GM23338 (cell line): ENCODE results near the gene GRIN2B. TPM values are rescaled to one million over a fixed set of nuclear protein-coding genes. Genes with fewer than 3 reads are reported as not detected.

Experiments
- ATAC-seq: fragments of 200-7000 bp; cut with Tn5 transposase; 3 replicates; pipeline ENCODE4 v1.9.1; 2020
- DNase-seq: peaks from one replicate; pipeline ENCODE4 v3.0.0-alpha.2; 2015; ENCODE audit warnings: low spot score
- H2AFZ ChIP-seq: fragments of 200-600 bp; sonication (generic); 2 replicates; pipeline ENCODE4 v1.8.0; 2016; ENCODE audit warnings: antibody characterized with exemption, mild to moderate bottlenecking, moderate library complexity
- H3F3A ChIP-seq: fragments of 200-600 bp; sonication (generic); replicated peaks from 2 replicates; pipeline ENCODE4 v1.8.0; 2017; ENCODE audit warnings: antibody characterized with exemption, mixed run types, low read depth
- H3K27ac ChIP-seq: fragments of 200-600 bp; sonication (generic); 2 replicates; pipeline ENCODE4 v1.6.1; 2016; ENCODE audit warnings: low read depth
- H3K27me3 ChIP-seq: fragments of 200-600 bp; sonication (generic); 2 replicates; pipeline ENCODE4 v1.8.0; 2016; ENCODE audit warnings: mild to moderate bottlenecking, mixed run types, moderate library complexity; ENCODE audit not compliant: insufficient read depth
- H3K36me3 ChIP-seq: fragments of 200-600 bp; sonication (generic); 2 replicates; pipeline ENCODE4 v1.8.0; 2016; ENCODE audit warnings: mild to moderate bottlenecking; ENCODE audit not compliant: insufficient read depth
- H3K4me1 ChIP-seq: fragments of 200-600 bp; sonication (generic); 2 replicates; pipeline ENCODE4 v1.8.0; 2016; ENCODE audit warnings: mild to moderate bottlenecking, moderate library complexity; ENCODE audit not compliant: insufficient read depth
- H3K4me2 ChIP-seq: fragments of 200-600 bp; sonication (generic); 2 replicates; pipeline ENCODE4 v1.7.1; 2017; ENCODE audit warnings: mixed run types
- H3K4me3 ChIP-seq: fragments of 200-600 bp; sonication (generic); 2 replicates; pipeline ENCODE4 v1.6.1; 2016; ENCODE audit warnings: mixed run types
- H3K79me2 ChIP-seq: fragments of 200-600 bp; sonication (generic); replicated peaks from 2 replicates; pipeline ENCODE4 v1.8.0; 2017; ENCODE audit warnings: mild to moderate bottlenecking; ENCODE audit not compliant: insufficient read depth
- H3K9me2 ChIP-seq: fragments of 200-600 bp; sonication (generic); 2 replicates; pipeline ENCODE4 v1.8.0; 2017; ENCODE audit not compliant: insufficient read depth
- H4K20me1 ChIP-seq: fragments of 200-600 bp; sonication (generic); replicated peaks from 2 replicates; pipeline ENCODE4 v1.8.0; 2017; ENCODE audit warnings: mild to moderate bottlenecking; ENCODE audit not compliant: insufficient read depth
- H3K27ac Mint-ChIP-seq: 2 replicates; pipeline ENCODE4 v1.8.0; 2020; ENCODE audit warnings: inconsistent platforms, mild to moderate bottlenecking, moderate library complexity, mixed read lengths
- H3K27me3 Mint-ChIP-seq: 3 replicates; pipeline ENCODE4 v1.8.0; 2022; ENCODE audit warnings: low read depth, mild to moderate bottlenecking, moderate library complexity, mixed read lengths, inconsistent platforms; ENCODE audit not compliant: insufficient read depth, poor library complexity
- H3K36me3 Mint-ChIP-seq: 3 replicates; pipeline ENCODE4 v1.8.0; 2021; ENCODE audit warnings: low read depth, mild to moderate bottlenecking, inconsistent platforms, moderate library complexity, mixed read lengths
- H3K4me1 Mint-ChIP-seq: 3 replicates; pipeline ENCODE4 v1.8.0; 2020; ENCODE audit warnings: mild to moderate bottlenecking, inconsistent platforms, mixed read lengths
- H3K4me3 Mint-ChIP-seq: 3 replicates; pipeline ENCODE4 v1.8.0; 2021; ENCODE audit warnings: moderate library complexity, mild to moderate bottlenecking, inconsistent platforms, mixed read lengths
- H3K9me3 Mint-ChIP-seq: 3 replicates; pipeline ENCODE4 v1.8.0; 2020; ENCODE audit warnings: moderate library complexity, mild to moderate bottlenecking, inconsistent platforms, mixed read lengths
- CREB1 ChIP-seq: fragments of 250-450 bp; sonication (Bioruptor Pico); IDR thresholded peaks from 2 replicates; pipeline ENCODE4 v1.5.0; 2020; ENCODE audit warnings: low read depth, mild to moderate bottlenecking, moderate library complexity
- EZH2 ChIP-seq: fragments of 200-600 bp; sonication (generic); IDR thresholded peaks from one replicate; pipeline ENCODE4 v1.8.0; 2017; ENCODE audit warnings: antibody characterized with exemption, mild to moderate bottlenecking, low read depth; ENCODE audit not compliant: unreplicated experiment
- EZH2phosphoT487 ChIP-seq: fragments of 200-600 bp; sonication (generic); IDR thresholded peaks from one replicate; pipeline ENCODE4 v1.8.1; 2018; ENCODE audit warnings: antibody characterized with exemption; ENCODE audit not compliant: unreplicated experiment
- NANOG ChIP-seq: IDR thresholded peaks from 2 replicates; pipeline ENCODE4 v1.6.1; 2016; ENCODE audit warnings: antibody characterized with exemption, borderline replicate concordance
- ZNF114 ChIP-seq: fragments of 250-450 bp; sonication (Bioruptor Pico); IDR thresholded peaks from 2 replicates; pipeline ENCODE4 v1.5.0; 2020; ENCODE audit warnings: mild to moderate bottlenecking, moderate library complexity
- ZNF331 ChIP-seq: fragments of 250-450 bp; sonication (Bioruptor Pico); IDR thresholded peaks from 2 replicates; pipeline ENCODE4 v1.5.0; 2020; ENCODE audit warnings: low read depth, mild to moderate bottlenecking, moderate library complexity
- polyA plus RNA-seq: library from polyadenylated mRNA; unstranded; fragments of >200 nt; fragmentation: Nextera tagmentation; extraction: Ambion mirVana; gene quantifications from 2 replicates; pipeline ENCODE4 v1.2.1, GENCODE V29; 2016
- total RNA-seq: library from RNA; depleted of rRNA; stranded (reverse); fragments of >200 nt; shearing (Covaris generic); gene quantifications from 2 replicates; pipeline ENCODE4 v1.2.3, GENCODE V29; 2014
- TF ChIP-seq, protein P1 (sequence below), 2 experiments: fragments of 200-600 bp in 1 of 2; sonication (generic) in 1 of 2; conservative IDR thresholded peaks; 2 replicates each; pipeline versions ENCODE4 v1.5.1 to v1.6.1; 2016 to 2017; ENCODE audit warnings: antibody characterized with exemption in 2 of 2, low read depth in 2 of 2, mild to moderate bottlenecking in 2 of 2, moderate library complexity in 1 of 2
- TF ChIP-seq, protein P2 (sequence below): IDR thresholded peaks from one replicate; pipeline ENCODE4 v1.6.1; 2018; ENCODE audit warnings: antibody characterized with exemption; ENCODE audit not compliant: unreplicated experiment
- TF ChIP-seq, protein P3 (sequence below): fragments of 250-450 bp; sonication (Bioruptor Pico); IDR thresholded peaks from 2 replicates; pipeline ENCODE4 v1.5.0; 2020; ENCODE audit warnings: mild to moderate bottlenecking, moderate library complexity
- TF ChIP-seq, protein P4 (sequence below): IDR thresholded peaks from 2 replicates; pipeline ENCODE4 v1.6.1; 2016; ENCODE audit warnings: antibody characterized with exemption

The GRIN2B gene
- total and polyA plus RNA-seq, 2 experiments from 2014 or later = 0.31 to 3.0 TPM

DNA sequence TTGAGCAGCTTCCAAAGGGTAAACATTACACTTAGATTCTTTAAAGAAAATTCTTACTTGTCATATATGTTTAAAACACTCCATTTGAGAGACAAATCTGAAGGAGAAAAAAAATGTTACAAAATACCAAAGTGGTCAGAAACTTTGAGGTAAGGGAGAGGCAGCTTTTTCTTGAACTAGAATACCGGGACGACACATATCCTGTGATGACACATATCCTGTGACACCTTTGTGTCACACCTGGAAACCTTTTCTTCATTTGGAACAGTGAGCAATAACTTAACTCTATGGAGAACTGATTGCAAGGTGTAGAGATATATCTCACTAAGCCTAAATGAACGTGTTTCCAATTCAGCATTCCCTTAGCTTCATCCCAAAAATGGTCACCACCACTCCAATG lies 4.6 kb upstream of the GRIN2B start:
- no peak overlapping the region for H3K27ac Mint-ChIP-seq
- ATAC-seq = no peak
- peaks cover 22% of the 10 kb centered on the region for H3K27me3 ChIP-seq

More for the DNA sequence above, 4.6 kb upstream of the GRIN2B start:
- Mint-ChIP-seq H3K4me1 (peaks cover 3% of the 10 kb centered on the region; the same call in 1 of the 3 replicates), H3K27me3 (peaks cover 19% of the 10 kb centered on the region), H3K9me3 (no peaks in the 10 kb centered on the region; the same call in 2 of the 3 replicates), H3K36me3 (no peaks in the 10 kb centered on the region), H3K4me3 (no peak overlapping the region)
- no peak for DNase-seq
- H3K9me2 ChIP-seq = no peaks in the 10 kb centered on the region
- no peak overlapping the region for H3K27ac ChIP-seq
- H3K36me3 ChIP-seq = no peaks in the 10 kb centered on the region
- H4K20me1 ChIP-seq = no peaks in the 10 kb centered on the region
- no peak overlapping the region for H3K4me2 ChIP-seq
- no peaks in the 10 kb centered on the region; the same call in 1 of the 2 replicates for H3K4me1 ChIP-seq
- H3K4me3 ChIP-seq = no peak overlapping the region
- TF ChIP-seq, protein P1, sequence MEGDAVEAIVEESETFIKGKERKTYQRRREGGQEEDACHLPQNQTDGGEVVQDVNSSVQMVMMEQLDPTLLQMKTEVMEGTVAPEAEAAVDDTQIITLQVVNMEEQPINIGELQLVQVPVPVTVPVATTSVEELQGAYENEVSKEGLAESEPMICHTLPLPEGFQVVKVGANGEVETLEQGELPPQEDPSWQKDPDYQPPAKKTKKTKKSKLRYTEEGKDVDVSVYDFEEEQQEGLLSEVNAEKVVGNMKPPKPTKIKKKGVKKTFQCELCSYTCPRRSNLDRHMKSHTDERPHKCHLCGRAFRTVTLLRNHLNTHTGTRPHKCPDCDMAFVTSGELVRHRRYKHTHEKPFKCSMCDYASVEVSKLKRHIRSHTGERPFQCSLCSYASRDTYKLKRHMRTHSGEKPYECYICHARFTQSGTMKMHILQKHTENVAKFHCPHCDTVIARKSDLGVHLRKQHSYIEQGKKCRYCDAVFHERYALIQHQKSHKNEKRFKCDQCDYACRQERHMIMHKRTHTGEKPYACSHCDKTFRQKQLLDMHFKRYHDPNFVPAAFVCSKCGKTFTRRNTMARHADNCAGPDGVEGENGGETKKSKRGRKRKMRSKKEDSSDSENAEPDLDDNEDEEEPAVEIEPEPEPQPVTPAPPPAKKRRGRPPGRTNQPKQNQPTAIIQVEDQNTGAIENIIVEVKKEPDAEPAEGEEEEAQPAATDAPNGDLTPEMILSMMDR (conservative IDR thresholded peaks at IDR 0.05; ENCODE audit: low read depth in 2 of 2) = no peak
- no peak for TF ChIP-seq NANOG
- TF ChIP-seq, protein P2, sequence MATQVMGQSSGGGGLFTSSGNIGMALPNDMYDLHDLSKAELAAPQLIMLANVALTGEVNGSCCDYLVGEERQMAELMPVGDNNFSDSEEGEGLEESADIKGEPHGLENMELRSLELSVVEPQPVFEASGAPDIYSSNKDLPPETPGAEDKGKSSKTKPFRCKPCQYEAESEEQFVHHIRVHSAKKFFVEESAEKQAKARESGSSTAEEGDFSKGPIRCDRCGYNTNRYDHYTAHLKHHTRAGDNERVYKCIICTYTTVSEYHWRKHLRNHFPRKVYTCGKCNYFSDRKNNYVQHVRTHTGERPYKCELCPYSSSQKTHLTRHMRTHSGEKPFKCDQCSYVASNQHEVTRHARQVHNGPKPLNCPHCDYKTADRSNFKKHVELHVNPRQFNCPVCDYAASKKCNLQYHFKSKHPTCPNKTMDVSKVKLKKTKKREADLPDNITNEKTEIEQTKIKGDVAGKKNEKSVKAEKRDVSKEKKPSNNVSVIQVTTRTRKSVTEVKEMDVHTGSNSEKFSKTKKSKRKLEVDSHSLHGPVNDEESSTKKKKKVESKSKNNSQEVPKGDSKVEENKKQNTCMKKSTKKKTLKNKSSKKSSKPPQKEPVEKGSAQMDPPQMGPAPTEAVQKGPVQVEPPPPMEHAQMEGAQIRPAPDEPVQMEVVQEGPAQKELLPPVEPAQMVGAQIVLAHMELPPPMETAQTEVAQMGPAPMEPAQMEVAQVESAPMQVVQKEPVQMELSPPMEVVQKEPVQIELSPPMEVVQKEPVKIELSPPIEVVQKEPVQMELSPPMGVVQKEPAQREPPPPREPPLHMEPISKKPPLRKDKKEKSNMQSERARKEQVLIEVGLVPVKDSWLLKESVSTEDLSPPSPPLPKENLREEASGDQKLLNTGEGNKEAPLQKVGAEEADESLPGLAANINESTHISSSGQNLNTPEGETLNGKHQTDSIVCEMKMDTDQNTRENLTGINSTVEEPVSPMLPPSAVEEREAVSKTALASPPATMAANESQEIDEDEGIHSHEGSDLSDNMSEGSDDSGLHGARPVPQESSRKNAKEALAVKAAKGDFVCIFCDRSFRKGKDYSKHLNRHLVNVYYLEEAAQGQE = no peak
- no peak for TF ChIP-seq CREB1
- TF ChIP-seq, protein P3, sequence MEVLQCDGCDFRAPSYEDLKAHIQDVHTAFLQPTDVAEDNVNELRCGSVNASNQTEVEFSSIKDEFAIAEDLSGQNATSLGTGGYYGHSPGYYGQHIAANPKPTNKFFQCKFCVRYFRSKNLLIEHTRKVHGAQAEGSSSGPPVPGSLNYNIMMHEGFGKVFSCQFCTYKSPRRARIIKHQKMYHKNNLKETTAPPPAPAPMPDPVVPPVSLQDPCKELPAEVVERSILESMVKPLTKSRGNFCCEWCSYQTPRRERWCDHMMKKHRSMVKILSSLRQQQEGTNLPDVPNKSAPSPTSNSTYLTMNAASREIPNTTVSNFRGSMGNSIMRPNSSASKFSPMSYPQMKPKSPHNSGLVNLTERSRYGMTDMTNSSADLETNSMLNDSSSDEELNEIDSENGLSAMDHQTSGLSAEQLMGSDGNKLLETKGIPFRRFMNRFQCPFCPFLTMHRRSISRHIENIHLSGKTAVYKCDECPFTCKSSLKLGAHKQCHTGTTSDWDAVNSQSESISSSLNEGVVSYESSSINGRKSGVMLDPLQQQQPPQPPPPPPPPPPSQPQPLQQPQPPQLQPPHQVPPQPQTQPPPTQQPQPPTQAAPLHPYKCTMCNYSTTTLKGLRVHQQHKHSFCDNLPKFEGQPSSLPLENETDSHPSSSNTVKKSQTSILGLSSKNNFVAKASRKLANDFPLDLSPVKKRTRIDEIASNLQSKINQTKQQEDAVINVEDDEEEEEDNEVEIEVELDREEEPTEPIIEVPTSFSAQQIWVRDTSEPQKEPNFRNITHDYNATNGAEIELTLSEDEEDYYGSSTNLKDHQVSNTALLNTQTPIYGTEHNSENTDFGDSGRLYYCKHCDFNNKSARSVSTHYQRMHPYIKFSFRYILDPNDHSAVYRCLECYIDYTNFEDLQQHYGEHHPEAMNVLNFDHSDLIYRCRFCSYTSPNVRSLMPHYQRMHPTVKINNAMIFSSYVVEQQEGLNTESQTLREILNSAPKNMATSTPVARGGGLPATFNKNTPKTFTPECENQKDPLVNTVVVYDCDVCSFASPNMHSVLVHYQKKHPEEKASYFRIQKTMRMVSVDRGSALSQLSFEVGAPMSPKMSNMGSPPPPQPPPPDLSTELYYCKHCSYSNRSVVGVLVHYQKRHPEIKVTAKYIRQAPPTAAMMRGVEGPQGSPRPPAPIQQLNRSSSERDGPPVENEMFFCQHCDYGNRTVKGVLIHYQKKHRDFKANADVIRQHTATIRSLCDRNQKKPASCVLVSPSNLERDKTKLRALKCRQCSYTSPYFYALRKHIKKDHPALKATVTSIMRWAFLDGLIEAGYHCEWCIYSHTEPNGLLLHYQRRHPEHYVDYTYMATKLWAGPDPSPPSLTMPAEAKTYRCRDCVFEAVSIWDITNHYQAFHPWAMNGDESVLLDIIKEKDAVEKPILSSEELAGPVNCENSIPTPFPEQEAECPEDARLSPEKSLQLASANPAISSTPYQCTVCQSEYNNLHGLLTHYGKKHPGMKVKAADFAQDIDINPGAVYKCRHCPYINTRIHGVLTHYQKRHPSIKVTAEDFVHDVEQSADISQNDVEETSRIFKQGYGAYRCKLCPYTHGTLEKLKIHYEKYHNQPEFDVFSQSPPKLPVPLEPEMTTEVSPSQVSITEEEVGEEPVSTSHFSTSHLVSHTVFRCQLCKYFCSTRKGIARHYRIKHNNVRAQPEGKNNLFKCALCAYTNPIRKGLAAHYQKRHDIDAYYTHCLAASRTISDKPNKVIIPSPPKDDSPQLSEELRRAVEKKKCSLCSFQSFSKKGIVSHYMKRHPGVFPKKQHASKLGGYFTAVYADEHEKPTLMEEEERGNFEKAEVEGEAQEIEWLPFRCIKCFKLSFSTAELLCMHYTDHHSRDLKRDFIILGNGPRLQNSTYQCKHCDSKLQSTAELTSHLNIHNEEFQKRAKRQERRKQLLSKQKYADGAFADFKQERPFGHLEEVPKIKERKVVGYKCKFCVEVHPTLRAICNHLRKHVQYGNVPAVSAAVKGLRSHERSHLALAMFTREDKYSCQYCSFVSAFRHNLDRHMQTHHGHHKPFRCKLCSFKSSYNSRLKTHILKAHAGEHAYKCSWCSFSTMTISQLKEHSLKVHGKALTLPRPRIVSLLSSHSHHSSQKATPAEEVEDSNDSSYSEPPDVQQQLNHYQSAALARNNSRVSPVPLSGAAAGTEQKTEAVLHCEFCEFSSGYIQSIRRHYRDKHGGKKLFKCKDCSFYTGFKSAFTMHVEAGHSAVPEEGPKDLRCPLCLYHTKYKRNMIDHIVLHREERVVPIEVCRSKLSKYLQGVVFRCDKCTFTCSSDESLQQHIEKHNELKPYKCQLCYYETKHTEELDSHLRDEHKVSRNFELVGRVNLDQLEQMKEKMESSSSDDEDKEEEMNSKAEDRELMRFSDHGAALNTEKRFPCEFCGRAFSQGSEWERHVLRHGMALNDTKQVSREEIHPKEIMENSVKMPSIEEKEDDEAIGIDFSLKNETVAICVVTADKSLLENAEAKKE (CRISPR knock-in tag) = no peak
- TF ChIP-seq, protein P4, sequence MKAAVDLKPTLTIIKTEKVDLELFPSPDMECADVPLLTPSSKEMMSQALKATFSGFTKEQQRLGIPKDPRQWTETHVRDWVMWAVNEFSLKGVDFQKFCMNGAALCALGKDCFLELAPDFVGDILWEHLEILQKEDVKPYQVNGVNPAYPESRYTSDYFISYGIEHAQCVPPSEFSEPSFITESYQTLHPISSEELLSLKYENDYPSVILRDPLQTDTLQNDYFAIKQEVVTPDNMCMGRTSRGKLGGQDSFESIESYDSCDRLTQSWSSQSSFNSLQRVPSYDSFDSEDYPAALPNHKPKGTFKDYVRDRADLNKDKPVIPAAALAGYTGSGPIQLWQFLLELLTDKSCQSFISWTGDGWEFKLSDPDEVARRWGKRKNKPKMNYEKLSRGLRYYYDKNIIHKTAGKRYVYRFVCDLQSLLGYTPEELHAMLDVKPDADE = no peak
- TF ChIP-seq ZNF331 (CRISPR knock-in tag) = no peak
- TF ChIP-seq ZNF114 (CRISPR knock-in tag) = no peak
- TF ChIP-seq EZH2 = no peak
- TF ChIP-seq EZH2phosphoT487 = no peak
- H3F3A ChIP-seq = no peaks in the 10 kb centered on the region
- H2AFZ ChIP-seq = no peak overlapping the region
- H3K79me2 ChIP-seq = no peaks in the 10 kb centered on the region
